IMR-90 (cell line): Measurements from ENCODE around the gene RASSF7. TPM values are rescaled to one million over a fixed set of nuclear protein-coding genes. Genes with fewer than 3 reads are reported as not detected.

Experiments
- ATAC-seq: fragments of 200-7000 bp; cut with Tn5 transposase; 2 replicates; pipeline ENCODE4 v1.9.1; 2020; ENCODE audit warnings: low read depth, mild to moderate bottlenecking, moderate library complexity
- BruUV-seq: library from RNA; stranded (reverse); fragments of 400-500 nt; replicated peaks from 2 replicates; lab custom pipeline; 2021; lab: Mats Ljungman, UMichigan
- CTCF ChIA-PET: fragments of 300-600 bp; formaldehyde crosslinking; extraction: SDS; loops from one replicate; lab custom pipeline; 2021; ENCODE audit warnings: antibody characterized with exemption; lab: Yijun Ruan, JAX
- POLR2A ChIA-PET: fragments of 300-600 bp; sonication (Branson Sonifier 250); formaldehyde crosslinking; loops from one replicate; lab custom pipeline; 2022; ENCODE audit warnings: antibody characterized with exemption; ENCODE audit not compliant: unreplicated experiment; lab: Charles Lee
- DNase-seq: peaks from one replicate; pipeline ENCODE4 v3.0.0; 2013
- H2AFZ ChIP-seq: replicated peaks from 2 replicates; pipeline ENCODE3; 2013; ENCODE audit warnings: low read length, mild to moderate bottlenecking; ENCODE audit not compliant: poor library complexity
- H2AK5ac ChIP-seq: 2 replicates; pipeline ENCODE4 v1.6.1; 2013; ENCODE audit warnings: low read depth, low read length, inconsistent platforms
- H2AK9ac ChIP-seq: replicated peaks from 2 replicates; pipeline ENCODE3; 2013; ENCODE audit warnings: mild to moderate bottlenecking, low read depth, low read length, moderate library complexity; ENCODE audit not compliant: poor library complexity
- H2BK120ac ChIP-seq: 2 replicates; pipeline ENCODE4 v1.6.1; 2013; ENCODE audit warnings: low read depth, low read length, inconsistent platforms
- H2BK15ac ChIP-seq: 3 replicates; pipeline ENCODE4 v1.6.1; 2013; ENCODE audit warnings: low read depth, low read length, inconsistent platforms
- H2BK20ac ChIP-seq: 2 replicates; pipeline ENCODE4 v1.6.1; 2013; ENCODE audit warnings: low read depth, mild to moderate bottlenecking, inconsistent platforms, low read length, moderate library complexity
- H2BK5ac ChIP-seq: 2 replicates; pipeline ENCODE4 v1.6.1; 2013; ENCODE audit warnings: mild to moderate bottlenecking, low read depth, low read length, inconsistent platforms; ENCODE audit not compliant: poor library complexity, severe bottlenecking
- H3K14ac ChIP-seq: replicated peaks from 2 replicates; pipeline ENCODE4 v1.6.1; 2013; ENCODE audit warnings: low read depth, low read length, inconsistent platforms
- H3K18ac ChIP-seq: 2 replicates; pipeline ENCODE4 v1.6.1; 2013; ENCODE audit warnings: low read depth, low read length, control low read depth
- H3K23ac ChIP-seq: 2 replicates; pipeline ENCODE4 v1.6.1; 2013; ENCODE audit warnings: low read depth, low read length, inconsistent platforms
- H3K27ac ChIP-seq: 2 replicates; pipeline ENCODE4 v1.5.1; 2013; ENCODE audit warnings: mild to moderate bottlenecking, control low read depth, low read length; ENCODE audit not compliant: insufficient read depth
- H3K27me3 ChIP-seq: 2 replicates; pipeline ENCODE4 v1.6.1; 2013; ENCODE audit warnings: low read length; ENCODE audit not compliant: control insufficient read depth, insufficient read depth
- H3K36me3 ChIP-seq: 2 replicates; pipeline ENCODE4 v1.6.1; 2013; ENCODE audit warnings: low read length, mixed read lengths; ENCODE audit not compliant: control insufficient read depth, insufficient read depth
- H3K4ac ChIP-seq: 2 replicates; pipeline ENCODE4 v1.6.1; 2013; ENCODE audit warnings: low read depth, low read length, inconsistent platforms
- H3K4me1 ChIP-seq: 2 replicates; pipeline ENCODE4 v1.6.1; 2013; ENCODE audit warnings: low read length, mixed read lengths; ENCODE audit not compliant: control insufficient read depth, insufficient read depth
- H3K4me2 ChIP-seq: 2 replicates; pipeline ENCODE4 v1.6.1; 2013; ENCODE audit warnings: low read depth, mild to moderate bottlenecking, control low read depth, low read length, moderate library complexity
- H3K4me3 ChIP-seq: 2 replicates; pipeline ENCODE4 v1.5.1; 2013; ENCODE audit warnings: low read depth, mild to moderate bottlenecking, control low read depth, low read length, moderate library complexity; ENCODE audit not compliant: insufficient read depth
- H3K56ac ChIP-seq: 2 replicates; pipeline ENCODE4 v1.6.1; 2013; ENCODE audit warnings: low read length, inconsistent platforms; ENCODE audit not compliant: insufficient read depth; ENCODE audit errors: extremely low read depth
- H3K79me1 ChIP-seq, 2 experiments: 2 replicates each; pipeline ENCODE4 v1.6.1; 2013; ENCODE audit warnings: low read length in 2 of 2, inconsistent platforms in 1 of 2, low read depth in 1 of 2
- H3K9ac ChIP-seq: 2 replicates; pipeline ENCODE4 v1.6.1; 2013; ENCODE audit warnings: low read depth, low read length, control low read depth
- H3K9me1 ChIP-seq: 2 replicates; pipeline ENCODE4 v1.6.1; 2013; ENCODE audit warnings: low read length, inconsistent platforms; ENCODE audit not compliant: insufficient read depth
- H3K9me3 ChIP-seq: 2 replicates; pipeline ENCODE4 v1.6.1; 2013; ENCODE audit warnings: low read length; ENCODE audit not compliant: control insufficient read depth, insufficient read depth
- H4K20me1 ChIP-seq: 2 replicates; pipeline ENCODE4 v1.6.1; 2013; ENCODE audit warnings: low read length, inconsistent platforms; ENCODE audit not compliant: insufficient read depth
- H4K5ac ChIP-seq: 2 replicates; pipeline ENCODE4 v1.6.1; 2013; ENCODE audit warnings: mild to moderate bottlenecking, low read depth, low read length, control low read depth
- H4K8ac ChIP-seq, 2 experiments: 2 replicates each; pipeline ENCODE4 v1.6.1; 2013; ENCODE audit warnings: low read depth in 2 of 2, low read length in 2 of 2, control low read depth in 1 of 2, inconsistent platforms in 1 of 2
- H4K91ac ChIP-seq: 2 replicates; pipeline ENCODE4 v1.6.1; 2013; ENCODE audit warnings: low read depth, low read length, inconsistent platforms; ENCODE audit not compliant: insufficient read depth
- CHD1 ChIP-seq: IDR thresholded peaks from 2 replicates; pipeline ENCODE4 v1.6.1; 2012; ENCODE audit warnings: low read depth, low read length, improper control_type of control experiment
- CTCF ChIP-seq: conservative IDR thresholded peaks from 2 replicates; pipeline ENCODE4 v1.5.1; 2012; ENCODE audit warnings: mild to moderate bottlenecking, low read depth, low read length, improper control_type of control experiment
- ELK1 ChIP-seq: fragments of 150-350 bp; IDR thresholded peaks from 2 replicates; pipeline ENCODE4 v1.6.1; 2016; ENCODE audit warnings: low read depth, mild to moderate bottlenecking, low read length, moderate library complexity, borderline replicate concordance
- MAZ ChIP-seq: IDR thresholded peaks from 2 replicates; pipeline ENCODE4 v1.6.1; 2012; ENCODE audit warnings: low read depth, mild to moderate bottlenecking, low read length, improper control_type of control experiment, moderate library complexity, borderline replicate concordance
- MXI1 ChIP-seq: IDR thresholded peaks from 2 replicates; pipeline ENCODE4 v1.6.1; 2012; ENCODE audit warnings: low read depth, mild to moderate bottlenecking, low read length, moderate library complexity, borderline replicate concordance
- USF2 ChIP-seq: fragments of 150-350 bp; IDR thresholded peaks from 2 replicates; pipeline ENCODE4 v1.6.1; 2017; ENCODE audit warnings: mild to moderate bottlenecking, antibody characterized with exemption, low read length, low read depth
- WGBS, 2 experiments: methylation state at CpG; one replicate each; pipeline versions ENCODE4 v1.1.5 to v1.1.7; 2013; ENCODE audit warnings: missing lambda C conversion rate in 2 of 2; ENCODE audit not compliant: insufficient read length in 1 of 2; ENCODE audit errors: extremely low coverage in 2 of 2; 5-methylcytosine and 5-hydroxymethylcytosine counted together
- dilution Hi-C: fragments of 300-500 bp; cut with HindIII; formaldehyde crosslinking; loops from one replicate; pipeline ENCODE4 v1.14.3; 2018; ENCODE audit warnings: low sequenced_read_pairs; ENCODE audit not compliant: unreplicated experiment
- in situ Hi-C: fragments of 300-500 bp; cut with MboI; formaldehyde crosslinking; loops from 3 replicates; pipeline ENCODE4 v1.14.3; 2019; ENCODE audit warnings: low sequenced_read_pairs, inconsistent platforms, mixed read lengths
- intact Hi-C: fragments of 100-400 bp; cut with micrococcal nuclease; formaldehyde crosslinking; loops from 2 replicates; pipeline ENCODE4 v1.10.0; 2022
- polyA plus RNA-seq, 3 experiments: library from polyadenylated mRNA; depleted of rRNA; stranded (reverse); fragments of >200 nt; gene quantifications; 2 replicates each; pipeline ENCODE4 v1.2.3, GENCODE V29; 2012; ENCODE audit warnings: low replicate concordance in 1 of 3
- total RNA-seq: library from RNA; depleted of rRNA; stranded (reverse); fragments of >200 nt; gene quantifications from 2 replicates; pipeline ENCODE4 v1.2.3, GENCODE V29; 2012

RASSF7 gene
- total and polyA plus RNA-seq, 2 of the 4 experiments (the other 2 are of a cell fraction): 6.8 to 18.5 TPM

- dilution Hi-C loops: no loop called here
- Histone ChIP-seq H3K23ac (peak overlapping the region; percentile 79; the same call in 1 of the 2 replicates), H3K4me2 (peak overlapping the region; percentile 92), H3K56ac (no peak overlapping the region), H3K79me1 (peaks cover 2 to 27% of the 10 kb centered on the region in 2 experiments; a peak in 3 of 4 replicates), H2AFZ (peak overlapping the region; percentile 96), H4K5ac (0 out of 2 replicates have a peak overlapping the region, but pooled peaks have one; percentile 40), H3K36me3 (peaks cover 3% of the 10 kb centered on the region; the same call in 1 of the 2 replicates), H3K4me3 (peak overlapping the region; percentile 96), H2AK5ac (peak overlapping the region; percentile 23; the same call in 1 of the 2 replicates), H4K20me1 (peaks cover 44% of the 10 kb centered on the region), H3K18ac (no peak overlapping the region), H3K27ac (peak overlapping the region; percentile 60; the same call in 1 of the 2 replicates), H2BK120ac (no peak overlapping the region), H2BK5ac (peak overlapping the region; percentile 35), H3K27me3 (no peaks in the 10 kb centered on the region; the same call in 1 of the 2 replicates), H3K4ac (peak overlapping the region; percentile 73), H2BK20ac (no peak overlapping the region), H4K91ac (peak overlapping the region; percentile 21; the same call in 1 of the 2 replicates), H3K9me1 (peaks cover 15% of the 10 kb centered on the region), H2BK15ac (no peak overlapping the region), H2AK9ac (peak overlapping the region; percentile 83), H4K8ac (peak overlapping the region in 1 of 2 experiments; percentile 47; a peak in 2 of 4 replicates), H3K9me3 (no peaks in the 10 kb centered on the region), H3K9ac (peak overlapping the region; percentile 84), H3K4me1 (peaks cover 16% of the 10 kb centered on the region), H3K14ac (peak overlapping the region; percentile 53; the same call in 1 of the 2 replicates)
- intact Hi-C loops: no loop called here
- DNase-seq (no peak), ATAC-seq (peak; percentile 13)
- CTCF ChIA-PET: no interaction called here
- in situ Hi-C loops: no loop called here
- TF ChIP-seq USF2 (no peak), CTCF (no peak), MAZ (peak; percentile 46; the same call in 1 of the 2 replicates), ELK1 (no peak), CHD1 (no peak), MXI1 (0 out of 2 replicates have a peak, but pooled peaks have one; percentile 31)
- no TSS peak for BruUV-seq
- 1% methylated on average over 33 of the region's 81 CpGs; no CpG with 5 or more reads in 1 of the 2 experiments for WGBS, 2 experiments
- POLR2A ChIA-PET: no interaction called here
These were observed 14.7 kb downstream of the RASSF7 start for GRCh38 chr11:575313-575995.
